ENCODE data around the gene GPR143. TPM values are rescaled to one million over a fixed set of nuclear protein-coding genes. Genes with fewer than 3 reads are reported as not detected.

Gene GPR143
- total RNA-seq, 1 experiment from 2014 or later, result not detected

Other genes with a start within 250 kb of the GPR143 start
- not detected in 2 replicates for gene SHROOM2, start 20.6 kb upstream of the GPR143 start, total RNA-seq (2014; rRNA removed; shearing (Covaris generic))
- not detected in 2 replicates for gene CLDN34, start 201.5 kb upstream of the GPR143 start, total RNA-seq (2014; rRNA removed; shearing (Covaris generic))